K562 (cell line): ENCODE measurements around the gene PAAF1. TPM values are rescaled to one million over a fixed set of nuclear protein-coding genes. Genes with fewer than 3 reads are reported as not detected.

Experiments
- AFF4 ChIP-seq: sonication (generic); formaldehyde crosslinking; IDR thresholded peaks from 2 replicates; pipeline ENCODE4 v1.8.0; 2023; ENCODE audit warnings: mild to moderate bottlenecking, missing genetic modification reagents
- CEBPB ChIP-seq: fragments of 450-650 bp; IDR thresholded peaks from 2 replicates; pipeline ENCODE4 v1.6.1; 2016; ENCODE audit warnings: missing genetic modification characterization, missing compliant biosample characterization
- MAFK ChIP-seq: IDR thresholded peaks from 2 replicates; pipeline ENCODE4 v1.6.1; 2011; ENCODE audit warnings: low read length, improper control_type of control experiment
- MCM3 ChIP-seq: fragments of 450-650 bp; IDR thresholded peaks from 2 replicates; pipeline ENCODE4 v1.6.1; 2016
- MXD1 ChIP-seq: fragments of 250-450 bp; sonication (Bioruptor Pico); IDR thresholded peaks from 2 replicates; pipeline ENCODE4 v1.8.0; 2021; ENCODE audit warnings: borderline replicate concordance, mild to moderate bottlenecking, moderate library complexity; ENCODE audit not compliant: poor library complexity, severe bottlenecking
- NBN ChIP-seq: fragments of 450-650 bp; IDR thresholded peaks from 2 replicates; pipeline ENCODE4 v1.6.1; 2016; ENCODE audit warnings: low read depth, mild to moderate bottlenecking
- PTRF ChIP-seq: fragments of 450-650 bp; IDR thresholded peaks from 2 replicates; pipeline ENCODE4 v1.6.1; 2016; ENCODE audit warnings: mild to moderate bottlenecking, missing genetic modification characterization, missing compliant biosample characterization
- TEAD4 ChIP-seq, 2 experiments: sonication (generic) in 1 of 2; formaldehyde crosslinking in 1 of 2; IDR thresholded peaks; 2 replicates each; pipeline versions ENCODE4 v1.6.1 to v1.8.0; 2012 to 2022; ENCODE audit warnings: borderline replicate concordance in 1 of 2, inconsistent platforms in 1 of 2, low read length in 1 of 2, mild to moderate bottlenecking in 1 of 2, missing genetic modification reagents in 1 of 2
- ZBTB1 ChIP-seq: sonication (generic); formaldehyde crosslinking; IDR thresholded peaks from 2 replicates; pipeline ENCODE4 v1.8.1; 2023; ENCODE audit warnings: missing genetic modification reagents, low read depth, mild to moderate bottlenecking, borderline replicate concordance
- ZNF165 ChIP-seq: fragments of 250-450 bp; sonication (Bioruptor Pico); IDR thresholded peaks from 2 replicates; pipeline ENCODE4 v1.4.0; 2020; ENCODE audit warnings: borderline replicate concordance
- ZNF592 ChIP-seq: fragments of 450-650 bp; IDR thresholded peaks from 2 replicates; pipeline ENCODE4 v1.6.1; 2017; ENCODE audit warnings: antibody characterized with exemption, mild to moderate bottlenecking
- polyA plus RNA-seq, 8 experiments: library from polyadenylated mRNA; depleted of rRNA in 4 of 8; stranded (reverse) in 5 of 8; unstranded in 3 of 8; fragments of >200 nt; fragmentation: Nextera tagmentation in 2 of 8; fragmentation: Illumina TruSeq in 1 of 8; extraction: Ambion mirVana in 2 of 8; extraction: Trizol in 1 of 8; gene quantifications; 2 replicates each; pipeline versions ENCODE4 v1.2.1 to v1.2.3, GENCODE V29; 2011 to 2014; ENCODE audit warnings: inconsistent platforms in 1 of 8, missing spikeins in 1 of 8
- total RNA-seq, 7 experiments: library from RNA; depleted of rRNA in 6 of 7; stranded (reverse); fragments of >200 nt in 6 of 7; fragmentation: Illumina TruSeq in 2 of 7; extraction: Trizol in 2 of 7; gene quantifications; 2 replicates each; pipeline versions ENCODE4 v1.2.1 to v1.2.3, GENCODE V29; 2011 to 2021; ENCODE audit warnings: low replicate concordance in 1 of 7
- TF ChIP-seq, protein P1 (sequence below): fragments of 250-450 bp; sonication (Bioruptor Pico); IDR thresholded peaks from 2 replicates; pipeline ENCODE4 v1.4.0; 2020; ENCODE audit warnings: mild to moderate bottlenecking, moderate library complexity, borderline replicate concordance
- TF ChIP-seq, protein P2 (sequence below), 2 experiments: fragments of 250-450 bp in 1 of 2; fragments of 450-650 bp in 1 of 2; sonication (Bioruptor Pico) in 1 of 2; IDR thresholded peaks; 2 replicates each; pipeline versions ENCODE4 v1.6.1 to v1.8.0; 2016 to 2021; ENCODE audit warnings: mild to moderate bottlenecking in 2 of 2, moderate library complexity in 2 of 2, missing compliant biosample characterization in 1 of 2, missing genetic modification characterization in 1 of 2

The PAAF1 gene
- total and polyA plus RNA-seq, 9 of the 15 experiments (the other 6 are each of a cell fraction or from before 2014, with no cell fraction given): 13.5 to 78.6 (median 23.3) TPM

DNA sequence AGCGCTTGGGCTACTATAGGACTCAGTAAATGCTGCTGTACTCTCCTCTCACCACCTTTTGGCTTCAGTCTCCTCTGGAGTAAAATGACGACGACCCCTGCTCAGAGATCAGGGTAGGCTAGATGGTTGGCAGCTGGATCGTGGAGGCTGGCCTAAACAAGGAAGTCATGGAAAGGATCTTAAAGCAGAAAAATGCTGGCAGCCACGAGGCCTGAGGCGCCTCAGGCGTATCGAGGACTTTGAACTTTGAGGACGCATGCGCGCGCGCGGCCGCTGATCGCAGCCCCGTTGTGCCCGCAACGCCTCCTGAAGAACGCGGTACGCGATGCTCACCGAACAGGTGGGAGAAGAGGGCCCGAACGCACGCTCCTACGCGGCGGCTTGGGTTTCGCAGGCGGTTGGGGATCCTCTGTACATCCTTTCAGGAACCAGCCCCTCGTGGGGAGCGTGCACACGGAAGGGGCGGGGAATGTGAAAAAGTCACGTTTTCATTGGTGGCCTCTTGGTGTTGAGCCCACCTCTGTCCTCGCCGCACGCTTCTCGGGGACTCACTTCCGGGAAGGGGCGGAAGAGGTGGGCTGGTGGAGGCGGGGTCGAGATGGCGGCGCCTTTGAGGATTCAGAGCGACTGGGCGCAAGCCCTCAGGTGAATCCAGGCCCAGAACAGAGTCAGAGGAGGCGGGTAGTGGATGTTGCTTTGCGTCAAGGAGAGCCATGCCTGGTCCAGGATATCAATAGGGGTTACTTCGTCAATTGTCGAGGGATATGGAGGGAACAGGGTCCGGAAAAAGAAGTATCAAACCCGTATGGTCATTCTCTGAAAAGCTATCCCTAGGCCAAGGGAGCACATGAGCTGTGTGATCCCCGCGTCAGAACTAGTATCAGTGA is at the start of gene PAAF1, which contains the start of gene COA4 (continued):
- no peak for TF ChIP-seq PTRF (tag)
- peak; percentile 96 for TF ChIP-seq ZBTB1 (CRISPR knock-in tag)
- no peak for TF ChIP-seq ZNF165 (CRISPR knock-in tag)
- TF ChIP-seq MAFK: no peak
- TF ChIP-seq, protein P1, sequence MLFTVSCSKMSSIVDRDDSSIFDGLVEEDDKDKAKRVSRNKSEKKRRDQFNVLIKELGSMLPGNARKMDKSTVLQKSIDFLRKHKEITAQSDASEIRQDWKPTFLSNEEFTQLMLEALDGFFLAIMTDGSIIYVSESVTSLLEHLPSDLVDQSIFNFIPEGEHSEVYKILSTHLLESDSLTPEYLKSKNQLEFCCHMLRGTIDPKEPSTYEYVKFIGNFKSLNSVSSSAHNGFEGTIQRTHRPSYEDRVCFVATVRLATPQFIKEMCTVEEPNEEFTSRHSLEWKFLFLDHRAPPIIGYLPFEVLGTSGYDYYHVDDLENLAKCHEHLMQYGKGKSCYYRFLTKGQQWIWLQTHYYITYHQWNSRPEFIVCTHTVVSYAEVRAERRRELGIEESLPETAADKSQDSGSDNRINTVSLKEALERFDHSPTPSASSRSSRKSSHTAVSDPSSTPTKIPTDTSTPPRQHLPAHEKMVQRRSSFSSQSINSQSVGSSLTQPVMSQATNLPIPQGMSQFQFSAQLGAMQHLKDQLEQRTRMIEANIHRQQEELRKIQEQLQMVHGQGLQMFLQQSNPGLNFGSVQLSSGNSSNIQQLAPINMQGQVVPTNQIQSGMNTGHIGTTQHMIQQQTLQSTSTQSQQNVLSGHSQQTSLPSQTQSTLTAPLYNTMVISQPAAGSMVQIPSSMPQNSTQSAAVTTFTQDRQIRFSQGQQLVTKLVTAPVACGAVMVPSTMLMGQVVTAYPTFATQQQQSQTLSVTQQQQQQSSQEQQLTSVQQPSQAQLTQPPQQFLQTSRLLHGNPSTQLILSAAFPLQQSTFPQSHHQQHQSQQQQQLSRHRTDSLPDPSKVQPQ (CRISPR knock-in tag): no peak
- no peak for TF ChIP-seq ZNF592
- TF ChIP-seq TEAD4 (IDR thresholded peaks at IDR 0.05; ENCODE audit: low read length): peak; percentile 52; the same call in 1 of the 2 replicates
- peak; percentile 87; the same call in 1 of the 2 replicates for TF ChIP-seq TEAD4 (CRISPR knock-in tag; IDR thresholded peaks at IDR 0.05; ENCODE audit: borderline replicate concordance)
- TF ChIP-seq CEBPB (tag): no peak
- TF ChIP-seq, protein P2, sequence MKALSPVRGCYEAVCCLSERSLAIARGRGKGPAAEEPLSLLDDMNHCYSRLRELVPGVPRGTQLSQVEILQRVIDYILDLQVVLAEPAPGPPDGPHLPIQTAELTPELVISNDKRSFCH (CRISPR knock-in tag; IDR thresholded peaks at IDR 0.05): no peak
- TF ChIP-seq, protein P2 (tag; IDR thresholded peaks at IDR 0.05): no peak
- TF ChIP-seq NBN: peak; percentile 17; the same call in 1 of the 2 replicates
- TF ChIP-seq MXD1: peak; percentile 19
- TF ChIP-seq AFF4: peak; percentile 56; the same call in 1 of the 2 replicates
- TF ChIP-seq MCM3: no peak
